ENCODE measurements around the gene OR8K3. TPM values are rescaled to one million over a fixed set of nuclear protein-coding genes. Genes with fewer than 3 reads are reported as not detected.

OR8K3 gene
- total RNA-seq, 2 experiments from 2014 or later = not detected

Other genes starting within 250 kb of the OR8K3 start
- not detected for gene OR8I2, start 221.8 kb upstream of the OR8K3 start, total RNA-seq
- gene OR8H2, start 211.5 kb upstream of the OR8K3 start, total RNA-seq = not detected
- gene OR8H3, start 192.8 kb upstream of the OR8K3 start, total RNA-seq = not detected
- not detected for gene OR8J3, start 174.9 kb upstream of the OR8K3 start, total RNA-seq
- not detected for gene OR8K5, start 154.8 kb upstream of the OR8K3 start, total RNA-seq
- not detected for gene OR5J2, start 138.5 kb upstream of the OR8K3 start, total RNA-seq
- not detected for gene OR5T2, start 80.9 kb upstream of the OR8K3 start, total RNA-seq
- not detected for gene OR5T3, start 62.9 kb upstream of the OR8K3 start, total RNA-seq
- not detected for gene OR5T1, start 41.0 kb upstream of the OR8K3 start, total RNA-seq
- not detected for gene OR8H1, start 22.9 kb upstream of the OR8K3 start, total RNA-seq
- gene OR8K1, start 30.9 kb downstream of the OR8K3 start, total RNA-seq = not detected
- not detected for gene OR8J1, start 39.1 kb downstream of the OR8K3 start, total RNA-seq
- gene OR8U1, start 60.5 kb downstream of the OR8K3 start, total RNA-seq = not detected
- not detected for gene OR5AL1, start 97.6 kb downstream of the OR8K3 start, total RNA-seq
- not detected for gene OR5M3, start 158.2 kb downstream of the OR8K3 start, total RNA-seq
- gene OR5M8, start 176.2 kb downstream of the OR8K3 start, total RNA-seq = not detected
- not detected for gene OR5M11, start 228.1 kb downstream of the OR8K3 start, total RNA-seq